H1 (cell line): ENCODE measurements around the gene MUC2. TPM values are rescaled to one million over a fixed set of nuclear protein-coding genes. Genes with fewer than 3 reads are reported as not detected.

Source experiments
- POU5F1 ChIP-seq: IDR thresholded peaks from 2 replicates; pipeline ENCODE4 v1.6.1; 2011; ENCODE audit warnings: low read depth, mild to moderate bottlenecking, low read length, moderate library complexity
- SP2 ChIP-seq: IDR thresholded peaks from 2 replicates; pipeline ENCODE4 v1.6.1; 2012; ENCODE audit warnings: mild to moderate bottlenecking, low read length, inconsistent platforms
- polyA plus RNA-seq, 7 experiments: library from polyadenylated mRNA; depleted of rRNA in 3 of 7; stranded (reverse) in 5 of 7; unstranded in 2 of 7; fragments of >200 nt in 5 of 7; fragments of 200-250 nt in 2 of 7; gene quantifications; 1 replicate in 5 of 7; 2 replicates in 1 of 7; 4 replicates in 1 of 7; pipeline versions ENCODE4 v1.2.1 to v1.2.3, GENCODE V29; 2011 to 2013; ENCODE audit warnings: missing spikeins in 2 of 7, mixed read lengths in 2 of 7
- total RNA-seq: library from RNA; stranded (reverse); fragmentation: NEBNext Ultra II Directional; extraction: Animal tissue kit (Norgen Biotek cat#: 25700); gene quantifications from 2 replicates; pipeline ENCODE4 v1.2.1, GENCODE V29; 2021
- TF ChIP-seq, protein P1 (sequence below), 3 experiments: IDR thresholded peaks; 1 replicate in 2 of 3; 2 replicates in 1 of 3; pipeline versions ENCODE4 v1.5.1 to v1.6.1; 2011; ENCODE audit warnings: low read length in 3 of 3, mild to moderate bottlenecking in 3 of 3, inconsistent platforms in 2 of 3, low read depth in 1 of 3, moderate library complexity in 1 of 3; ENCODE audit not compliant: insufficient read depth in 1 of 3; ENCODE audit errors: control extremely low read depth in 1 of 3

The MUC2 gene
- total and polyA plus RNA-seq, 2 of the 8 experiments (the other 6 are each of a cell fraction or from before 2014, with no cell fraction given): not detected

DNA sequence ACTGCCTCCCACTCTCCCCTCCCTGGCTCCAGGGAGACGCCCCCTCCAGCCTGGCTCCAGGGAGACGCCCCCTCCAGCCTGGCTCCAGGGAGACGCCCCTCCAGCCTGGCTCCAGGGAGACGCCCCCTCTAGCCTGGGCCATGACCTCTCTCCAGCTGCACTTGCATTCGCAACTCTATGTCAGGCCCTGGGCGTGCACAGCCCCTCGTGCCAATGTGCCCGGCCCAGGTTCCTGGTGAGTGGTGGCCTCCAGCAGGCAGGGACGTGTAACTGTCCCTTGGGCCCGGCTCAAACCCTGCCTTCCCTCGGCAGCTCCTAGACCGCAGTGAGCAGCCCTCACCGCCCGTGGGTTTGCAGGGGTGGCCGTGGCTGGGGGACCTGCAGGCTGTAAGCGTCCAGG is 45.0 kb upstream of the MUC2 start (continued):
- TF ChIP-seq, protein P1, sequence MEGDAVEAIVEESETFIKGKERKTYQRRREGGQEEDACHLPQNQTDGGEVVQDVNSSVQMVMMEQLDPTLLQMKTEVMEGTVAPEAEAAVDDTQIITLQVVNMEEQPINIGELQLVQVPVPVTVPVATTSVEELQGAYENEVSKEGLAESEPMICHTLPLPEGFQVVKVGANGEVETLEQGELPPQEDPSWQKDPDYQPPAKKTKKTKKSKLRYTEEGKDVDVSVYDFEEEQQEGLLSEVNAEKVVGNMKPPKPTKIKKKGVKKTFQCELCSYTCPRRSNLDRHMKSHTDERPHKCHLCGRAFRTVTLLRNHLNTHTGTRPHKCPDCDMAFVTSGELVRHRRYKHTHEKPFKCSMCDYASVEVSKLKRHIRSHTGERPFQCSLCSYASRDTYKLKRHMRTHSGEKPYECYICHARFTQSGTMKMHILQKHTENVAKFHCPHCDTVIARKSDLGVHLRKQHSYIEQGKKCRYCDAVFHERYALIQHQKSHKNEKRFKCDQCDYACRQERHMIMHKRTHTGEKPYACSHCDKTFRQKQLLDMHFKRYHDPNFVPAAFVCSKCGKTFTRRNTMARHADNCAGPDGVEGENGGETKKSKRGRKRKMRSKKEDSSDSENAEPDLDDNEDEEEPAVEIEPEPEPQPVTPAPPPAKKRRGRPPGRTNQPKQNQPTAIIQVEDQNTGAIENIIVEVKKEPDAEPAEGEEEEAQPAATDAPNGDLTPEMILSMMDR (IDR thresholded peaks at IDR 0.05; ENCODE audit: control extremely low read depth in 1 of 3, insufficient read depth in 1 of 3, low read depth in 1 of 3, low read length in 3 of 3): peak in 1 of 3 experiments; percentile 9; a peak in 1 of 4 replicates
- TF ChIP-seq POU5F1 (no peak), SP2 (no peak)
- TF ChIP-seq, all 59 proteins: peak for 2
